Sigmoid colon (tissue), 7 donors: Measurements from ENCODE around the gene CEMIP. TPM values are rescaled to one million over a fixed set of nuclear protein-coding genes. Genes with fewer than 3 reads are reported as not detected.

Experiments
- DNase-seq: peaks from one replicate; pipeline ENCODE4 v3.0.0-alpha.2; 2019
- H3K27ac ChIP-seq, 4 donors: fragments of 200-600 bp; sonication (generic); one replicate each; pipeline ENCODE4 v1.5.1; 2016 to 2019; ENCODE audit warnings: mild to moderate bottlenecking in 1 of 4
- H3K27me3 ChIP-seq, 3 donors: fragments of 200-600 bp; sonication (generic); one replicate each; pipeline ENCODE4 v1.5.1; 2019; ENCODE audit warnings: mild to moderate bottlenecking in 1 of 3
- H3K36me3 ChIP-seq, 4 donors: fragments of 200-600 bp; sonication (generic); one replicate each; pipeline ENCODE4 v1.5.1; 2016 to 2019
- H3K4me1 ChIP-seq, 4 donors: fragments of 200-600 bp; sonication (generic); one replicate each; pipeline ENCODE4 v1.5.1; 2017 to 2019
- H3K4me3 ChIP-seq, 4 donors: fragments of 200-600 bp; sonication (generic); one replicate each; pipeline ENCODE4 v1.5.1; 2017 to 2019; ENCODE audit warnings: mild to moderate bottlenecking in 2 of 4, moderate library complexity in 1 of 4
- H3K9me3 ChIP-seq, 4 donors: fragments of 200-600 bp in 3 of 4; sonication (generic) in 3 of 4; one replicate each; pipeline versions ENCODE4 v1.5.1 to v1.6.1; 2013 to 2019
- CTCF ChIP-seq, 4 experiments: fragments of 450-650 bp in 3 of 4; fragments of 200-600 bp in 1 of 4; IDR thresholded peaks; one replicate each; pipeline ENCODE4 v1.5.1; 2016 to 2019; ENCODE audit warnings: antibody characterized with exemption in 4 of 4, mild to moderate bottlenecking in 3 of 4, moderate library complexity in 2 of 4
- EP300 ChIP-seq, 4 donors: sonication (generic); formaldehyde crosslinking; IDR thresholded peaks; one replicate each; pipeline ENCODE4 v1.6.1; 2017; ENCODE audit warnings: antibody characterized with exemption in 4 of 4
- POLR2A ChIP-seq, 2 donors: fragments of 450-650 bp; IDR thresholded peaks; one replicate each; pipeline ENCODE4 v1.6.1; 2016; ENCODE audit warnings: antibody characterized with exemption in 2 of 2, mild to moderate bottlenecking in 2 of 2, moderate library complexity in 2 of 2
- POLR2AphosphoS5 ChIP-seq, 4 donors: sonication (generic); formaldehyde crosslinking; IDR thresholded peaks; one replicate each; pipeline ENCODE4 v1.6.1; 2017; ENCODE audit warnings: antibody characterized with exemption in 4 of 4
- WGBS, 2 donors: extraction: QIAGEN DNeasy Blood & Tissue Kit; methylation state at CpG; one replicate each; pipeline ENCODE4 v1.1.7; 2013; 5-methylcytosine and 5-hydroxymethylcytosine counted together
- intact Hi-C: fragments of 100-400 bp; cut with DNase I; formaldehyde crosslinking; loops from one replicate; pipeline ENCODE4 v1.15.1; 2023
- polyA plus RNA-seq, 3 donors: library from polyadenylated mRNA; stranded (reverse); fragments of 200-250 nt; gene quantifications; one replicate each; pipeline ENCODE4 v1.2.3, GENCODE V29; 2013
- total RNA-seq, 4 donors: library from RNA; depleted of rRNA; stranded (reverse); fragments of >200 nt; gene quantifications; one replicate each; pipeline ENCODE4 v1.1.0, GENCODE V29; 2016
- donor health status: healthy with polysubstance abuse.
- donor health status: Bipolar disorder and iron deficiency.
- donor health status: healthy.

Gene CEMIP
- total and polyA plus RNA-seq, 7 donors, result under 0.01 to 2.1 (median under 0.01) TPM; not detected in 2

GRCh38 chr15:80916056-80916455, 136.9 kb downstream of the CEMIP start:
- Histone ChIP-seq H3K27me3 (no peaks in the 10 kb centered on the region), H3K4me3 (no peak overlapping the region), H3K27ac (no peak overlapping the region), H3K4me1 (peaks cover 0 to 38% (median 23%) of the 10 kb centered on the region in 4 donors), H3K9me3 (no peaks in the 10 kb centered on the region), H3K36me3 (no peaks in the 10 kb centered on the region)
- no peak for DNase-seq
- WGBS, 2 donors, result 16 to 57% methylated on average over 7 of the region's 7 CpGs
- no peak for TF ChIP-seq POLR2AphosphoS5 (IDR thresholded peaks at IDR 0.05)
- no peak for TF ChIP-seq CTCF (IDR thresholded peaks at IDR 0.05)
- TF ChIP-seq POLR2A (IDR thresholded peaks at IDR 0.05), result no peak
- no peak for TF ChIP-seq EP300 (IDR thresholded peaks at IDR 0.05)
- intact Hi-C loops, result no loop called here

DNA sequence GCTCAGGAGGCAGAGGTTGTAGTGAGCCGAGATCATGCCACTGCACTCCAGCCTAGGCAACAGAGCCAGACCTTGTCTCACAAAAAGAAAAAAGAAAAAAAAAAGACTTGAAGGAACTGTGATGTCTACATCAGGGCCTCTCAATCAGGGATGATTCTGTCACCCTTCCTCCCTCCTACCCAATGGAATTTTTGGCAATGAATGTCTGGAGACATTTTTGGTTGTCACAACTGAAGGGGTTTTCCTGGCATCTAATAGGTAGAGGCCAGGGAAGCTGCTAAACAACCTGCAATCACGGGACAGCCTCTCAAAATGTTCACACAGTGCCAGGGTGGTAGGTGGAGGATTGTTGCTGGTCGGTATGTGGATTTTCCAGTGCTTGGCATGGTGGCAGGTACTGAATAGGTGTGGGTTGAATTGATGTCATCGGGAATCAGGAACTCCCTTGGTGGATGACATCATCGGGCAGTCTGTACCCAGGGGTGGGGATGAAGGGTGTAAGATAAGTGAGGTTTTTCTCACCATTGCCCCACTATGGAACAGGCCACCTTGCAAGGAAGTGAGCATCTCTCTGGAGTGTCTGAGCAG, 139.1 kb downstream of the CEMIP start:
- Histone ChIP-seq H3K9me3 (no peaks in the 10 kb centered on the region), H3K36me3 (no peaks in the 10 kb centered on the region), H3K4me3 (no peak overlapping the region), H3K4me1 (peaks cover 0 to 18% (median 9%) of the 10 kb centered on the region in 4 donors), H3K27ac (no peak overlapping the region), H3K27me3 (no peaks in the 10 kb centered on the region)
- 89 to 94% methylated on average over 5 of the region's 5 CpGs for WGBS, 2 donors
- DNase-seq, result no peak
- intact Hi-C loops, result no loop called here
- TF ChIP-seq CTCF (IDR thresholded peaks at IDR 0.05) (no peak), POLR2AphosphoS5 (IDR thresholded peaks at IDR 0.05) (no peak)

- H3K27ac ChIP-seq, result no peak overlapping the region
- H3K9me3 ChIP-seq, result no peaks in the 10 kb centered on the region
- no peak for DNase-seq
- intact Hi-C loops, result no loop called here
- no peaks in the 10 kb centered on the region for H3K27me3 ChIP-seq
- 45 to 87% methylated on average over 5 of the region's 5 CpGs for WGBS, 2 donors
- H3K4me3 ChIP-seq, result no peak overlapping the region
- peaks cover 0 to 6% (median 0%) of the 10 kb centered on the region in 4 donors for H3K4me1 ChIP-seq
- H3K36me3 ChIP-seq, result no peaks in the 10 kb centered on the region
- TF ChIP-seq POLR2A (IDR thresholded peaks at IDR 0.05) (no peak), CTCF (IDR thresholded peaks at IDR 0.05) (no peak), EP300 (IDR thresholded peaks at IDR 0.05) (no peak), POLR2AphosphoS5 (IDR thresholded peaks at IDR 0.05) (no peak)
Observed at GRCh38 chr15:80920271-80920699, 141.1 kb downstream of the CEMIP start.

GRCh38 chr15:80921736-80922410, 142.7 kb downstream of the CEMIP start:
- intact Hi-C loops, result no loop called here
- no peak for TF ChIP-seq CTCF (IDR thresholded peaks at IDR 0.05)
- TF ChIP-seq POLR2AphosphoS5 (IDR thresholded peaks at IDR 0.05), result no peak
- no peak for TF ChIP-seq POLR2A (IDR thresholded peaks at IDR 0.05)
- TF ChIP-seq EP300 (IDR thresholded peaks at IDR 0.05), result no peak
- no peak overlapping the region for H3K4me3 ChIP-seq
- H3K4me1 ChIP-seq, result no peaks in the 10 kb centered on the region
- no peak overlapping the region for H3K27ac ChIP-seq
- 92 to 97% methylated on average over 20 of the region's 20 CpGs for whole genome bisulfite sequencing, 2 donors
- no peaks in the 10 kb centered on the region for H3K36me3 ChIP-seq
- no peak for DNase-seq
- H3K27me3 ChIP-seq, result no peaks in the 10 kb centered on the region
- H3K9me3 ChIP-seq, result no peaks in the 10 kb centered on the region
